Activated CD4-positive, alpha-beta T cell treated with anti-CD3 and anti-CD28 coated beads, Interleukin-2, amount 50 U/mL, for 1 hour (primary cell): ENCODE measurements around the gene SYNGAP1.
"Not testable (repeated sequence)": the region's sequence is repeated elsewhere in the genome, so short reads cannot be mapped to it uniquely, and the experiment has no call there.

Experiments
- DNase-seq: peaks from one replicate; pipeline ENCODE4 v3.0.0-alpha.2; 2020

Gene SYNGAP1

GRCh38 chr6:33483678-33484077, 63.8 kb downstream of the SYNGAP1 start:
- DNase-seq = no peak

- DNase-seq = not testable (repeated sequence)
Measured at GRCh38 chr6:33484673-33485262, 64.9 kb downstream of the SYNGAP1 start.

- DNase-seq = not testable (repeated sequence)
Measured at GRCh38 chr6:33485680-33486079, 65.8 kb downstream of the SYNGAP1 start.

GRCh38 chr6:33488339-33488738, 68.5 kb downstream of the SYNGAP1 start:
- no peak for DNase-seq

GRCh38 chr6:33490198-33490597, 70.3 kb downstream of the SYNGAP1 start:
- DNase-seq = no peak

GRCh38 chr6:33490621-33491020, 70.8 kb downstream of the SYNGAP1 start:
- no peak for DNase-seq

- no peak for DNase-seq
Measured at GRCh38 chr6:33492093-33492492, 72.2 kb downstream of the SYNGAP1 start.

- DNase-seq = no peak
Measured at GRCh38 chr6:33497157-33497556, 77.3 kb downstream of the SYNGAP1 start.

GRCh38 chr6:33502486-33502885, 82.6 kb downstream of the SYNGAP1 start:
- DNase-seq = no peak

- no peak for DNase-seq
Measured at GRCh38 chr6:33504486-33504885, 84.6 kb downstream of the SYNGAP1 start.
